ENCODE data around the gene PPFIA3.
"Not testable (repeated sequence)": the region's sequence is repeated elsewhere in the genome, so short reads cannot be mapped to it uniquely, and the experiment has no call there.

Gene PPFIA3

DNA sequence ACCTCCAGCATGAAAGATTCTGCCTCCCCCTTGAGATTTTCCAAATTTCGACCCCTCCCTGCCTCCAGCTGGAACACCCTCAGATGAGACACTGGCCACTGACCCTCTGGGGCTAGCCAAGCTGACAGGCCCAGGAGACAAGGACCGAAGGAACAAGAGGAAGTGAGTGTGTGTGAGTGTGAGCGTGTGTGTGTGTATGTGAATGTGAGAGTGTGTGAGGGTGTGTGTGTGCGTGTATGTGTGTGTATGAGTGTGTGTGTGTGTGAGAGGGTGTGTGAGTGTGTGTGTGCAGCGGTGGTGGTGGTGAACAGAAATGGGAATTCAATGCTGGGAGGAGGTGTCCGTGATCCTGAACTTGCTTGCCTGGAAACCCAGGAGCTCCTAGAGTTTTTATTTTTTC lies 22.0 kb downstream of the PPFIA3 start:
- no peaks in the 10 kb centered on the region for H4K20me1 ChIP-seq (ENCODE audit: insufficient read depth, low read length)
- no peak overlapping the region for H2AFZ ChIP-seq (ENCODE audit: low read length)
- no peaks in the 10 kb centered on the region for H3K79me2 ChIP-seq (ENCODE audit: low read length)
- no peak for TF ChIP-seq EZH2 (optimal IDR thresholded peaks at IDR 0.05; ENCODE audit: low read depth, low read length)
- no peak overlapping the region for H3K9ac ChIP-seq (ENCODE audit: low read length)
- H3K4me3 ChIP-seq (ENCODE audit: low read length): no peak overlapping the region
- H3F3A ChIP-seq (ENCODE audit: insufficient read depth, low read length): no peaks in the 10 kb centered on the region
- no peaks in the 10 kb centered on the region for H3K36me3 ChIP-seq (replicated peaks; ENCODE audit: insufficient read depth, low read length)
- no peak for DNase-seq
- peaks cover 26% of the 10 kb centered on the region for H3K27me3 ChIP-seq (replicated peaks; ENCODE audit: insufficient read depth, low read length)
- H3K27ac ChIP-seq (ENCODE audit: low read length): no peak overlapping the region
- H3K4me2 ChIP-seq (ENCODE audit: low read depth, low read length): no peak overlapping the region
- peaks cover 6% of the 10 kb centered on the region; the same call in 1 of the 2 replicates for H3K4me1 ChIP-seq (ENCODE audit: low read length)
- H3K9me3 ChIP-seq (replicated peaks; ENCODE audit: insufficient read depth, low read length): no peaks in the 10 kb centered on the region
- H3K9me2 ChIP-seq (replicated peaks; ENCODE audit: insufficient read depth, low read length): no peaks in the 10 kb centered on the region

DNA sequence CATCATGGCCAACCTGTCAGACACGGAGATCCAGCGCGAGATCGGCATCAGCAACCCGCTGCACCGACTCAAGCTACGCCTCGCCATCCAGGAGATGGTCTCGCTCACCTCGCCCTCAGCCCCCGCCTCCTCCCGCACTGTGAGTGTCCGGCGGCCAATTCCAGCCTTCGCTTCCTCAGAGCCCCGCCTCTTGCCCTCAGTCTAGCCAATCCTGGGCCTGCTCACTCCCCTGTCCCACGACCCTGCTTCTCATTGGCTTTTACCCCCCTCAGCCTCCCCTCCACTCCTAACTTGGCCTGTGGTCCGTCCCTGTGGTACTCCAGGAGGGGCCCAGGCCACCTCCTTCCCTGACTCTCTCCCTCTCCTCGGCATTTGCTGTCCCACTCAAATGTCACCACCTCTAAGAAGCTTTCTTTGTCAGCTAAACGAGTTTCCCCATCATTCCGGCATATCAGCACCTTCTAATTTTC lies 23.6 kb downstream of the PPFIA3 start:
- H3K36me3 ChIP-seq (replicated peaks; ENCODE audit: insufficient read depth, low read length): no peaks in the 10 kb centered on the region
- DNase-seq: peak; percentile 65
- peaks cover 40% of the 10 kb centered on the region for H3K27me3 ChIP-seq (replicated peaks; ENCODE audit: insufficient read depth, low read length)
- H3K4me1 ChIP-seq (ENCODE audit: low read length): peaks cover 6% of the 10 kb centered on the region; the same call in 1 of the 2 replicates
- no peaks in the 10 kb centered on the region for H4K20me1 ChIP-seq (ENCODE audit: insufficient read depth, low read length)
- H3K9me3 ChIP-seq (replicated peaks; ENCODE audit: insufficient read depth, low read length): no peaks in the 10 kb centered on the region
- H3K9me2 ChIP-seq (replicated peaks; ENCODE audit: insufficient read depth, low read length): no peaks in the 10 kb centered on the region
- H3K9ac ChIP-seq (ENCODE audit: low read length): no peak overlapping the region
- peak overlapping the region; percentile 24; the same call in 1 of the 2 replicates for H3K4me3 ChIP-seq (ENCODE audit: low read length)
- no peaks in the 10 kb centered on the region for H3F3A ChIP-seq (ENCODE audit: insufficient read depth, low read length)
- TF ChIP-seq EZH2 (optimal IDR thresholded peaks at IDR 0.05; ENCODE audit: low read depth, low read length) (no peak), EZH2phosphoT487 (IDR thresholded peaks at IDR 0.05; ENCODE audit: low read length) (no peak)
- TF ChIP-seq, protein P1, sequence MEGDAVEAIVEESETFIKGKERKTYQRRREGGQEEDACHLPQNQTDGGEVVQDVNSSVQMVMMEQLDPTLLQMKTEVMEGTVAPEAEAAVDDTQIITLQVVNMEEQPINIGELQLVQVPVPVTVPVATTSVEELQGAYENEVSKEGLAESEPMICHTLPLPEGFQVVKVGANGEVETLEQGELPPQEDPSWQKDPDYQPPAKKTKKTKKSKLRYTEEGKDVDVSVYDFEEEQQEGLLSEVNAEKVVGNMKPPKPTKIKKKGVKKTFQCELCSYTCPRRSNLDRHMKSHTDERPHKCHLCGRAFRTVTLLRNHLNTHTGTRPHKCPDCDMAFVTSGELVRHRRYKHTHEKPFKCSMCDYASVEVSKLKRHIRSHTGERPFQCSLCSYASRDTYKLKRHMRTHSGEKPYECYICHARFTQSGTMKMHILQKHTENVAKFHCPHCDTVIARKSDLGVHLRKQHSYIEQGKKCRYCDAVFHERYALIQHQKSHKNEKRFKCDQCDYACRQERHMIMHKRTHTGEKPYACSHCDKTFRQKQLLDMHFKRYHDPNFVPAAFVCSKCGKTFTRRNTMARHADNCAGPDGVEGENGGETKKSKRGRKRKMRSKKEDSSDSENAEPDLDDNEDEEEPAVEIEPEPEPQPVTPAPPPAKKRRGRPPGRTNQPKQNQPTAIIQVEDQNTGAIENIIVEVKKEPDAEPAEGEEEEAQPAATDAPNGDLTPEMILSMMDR (IDR thresholded peaks at IDR 0.05; ENCODE audit: low read length): no peak
- peak overlapping the region; percentile 80 for H2AFZ ChIP-seq (ENCODE audit: low read length)
- H3K4me2 ChIP-seq (ENCODE audit: low read depth, low read length): peak overlapping the region; percentile 53; the same call in 1 of the 2 replicates
- no peak overlapping the region for H3K27ac ChIP-seq (ENCODE audit: low read length)
- no peaks in the 10 kb centered on the region for H3K79me2 ChIP-seq (ENCODE audit: low read length)

DNA sequence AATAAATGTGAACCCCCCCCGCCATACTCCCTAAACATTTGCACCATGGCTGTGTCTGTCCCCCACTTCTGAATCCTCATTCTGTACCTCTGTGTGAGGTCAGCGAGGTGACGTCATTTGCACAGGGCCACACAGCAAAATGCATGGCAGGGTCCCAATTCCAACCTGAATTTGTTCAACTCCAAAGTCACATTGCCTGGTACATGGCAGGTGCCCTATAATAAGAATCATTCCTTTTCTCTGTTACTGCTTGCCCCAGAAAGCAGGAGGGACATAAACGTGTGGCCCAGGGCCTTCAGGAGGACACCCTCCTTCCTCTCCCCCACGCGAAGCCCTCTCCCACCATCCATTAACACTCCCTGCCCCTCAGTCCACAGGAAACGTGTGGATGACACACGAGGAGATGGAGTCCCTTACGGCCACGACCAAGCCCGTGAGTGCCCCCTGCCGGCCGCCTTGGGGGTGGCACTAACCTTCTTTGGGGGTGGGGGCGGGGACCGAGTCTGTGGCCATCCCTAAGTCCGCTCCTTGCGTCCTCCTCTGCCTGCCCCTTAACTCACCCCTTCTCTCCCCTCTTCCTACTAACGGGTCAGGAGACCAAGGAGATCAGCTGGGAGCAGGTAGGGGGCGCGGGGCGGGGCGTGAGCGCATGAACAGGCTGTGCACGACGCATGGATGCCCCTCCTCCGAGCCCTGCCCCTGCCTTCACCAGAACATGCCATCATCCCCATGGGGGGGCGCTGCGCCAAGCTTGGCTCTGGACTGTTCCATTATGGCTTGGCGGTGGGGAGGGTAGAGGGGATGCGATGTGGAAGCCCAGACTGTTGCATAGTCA lies 26.4 kb downstream of the PPFIA3 start:
- Histone ChIP-seq H2AFZ (ENCODE audit: low read length) (peak overlapping the region; percentile 44), H3K4me3 (ENCODE audit: low read length) (no peak overlapping the region), H3F3A (ENCODE audit: insufficient read depth, low read length) (no peaks in the 10 kb centered on the region), H3K36me3 (replicated peaks; ENCODE audit: insufficient read depth, low read length) (no peaks in the 10 kb centered on the region), H3K27ac (ENCODE audit: low read length) (no peak overlapping the region), H3K9me3 (replicated peaks; ENCODE audit: insufficient read depth, low read length) (no peaks in the 10 kb centered on the region), H3K9ac (ENCODE audit: low read length) (no peak overlapping the region), H3K4me2 (ENCODE audit: low read depth, low read length) (peak overlapping the region; percentile 27; the same call in 1 of the 2 replicates), H3K9me2 (replicated peaks; ENCODE audit: insufficient read depth, low read length) (no peaks in the 10 kb centered on the region), H3K79me2 (ENCODE audit: low read length) (no peaks in the 10 kb centered on the region), H3K4me1 (ENCODE audit: low read length) (peaks cover 11% of the 10 kb centered on the region; the same call in 1 of the 2 replicates), H4K20me1 (ENCODE audit: insufficient read depth, low read length) (no peaks in the 10 kb centered on the region), H3K27me3 (replicated peaks; ENCODE audit: insufficient read depth, low read length) (peaks cover 45% of the 10 kb centered on the region)
- peak; percentile 63 for DNase-seq
- TF ChIP-seq, protein P1 (IDR thresholded peaks at IDR 0.05; ENCODE audit: low read length): peak; percentile 89
- TF ChIP-seq EZH2phosphoT487 (IDR thresholded peaks at IDR 0.05; ENCODE audit: low read length) (no peak), EZH2 (optimal IDR thresholded peaks at IDR 0.05; ENCODE audit: low read depth, low read length) (no peak)

DNA sequence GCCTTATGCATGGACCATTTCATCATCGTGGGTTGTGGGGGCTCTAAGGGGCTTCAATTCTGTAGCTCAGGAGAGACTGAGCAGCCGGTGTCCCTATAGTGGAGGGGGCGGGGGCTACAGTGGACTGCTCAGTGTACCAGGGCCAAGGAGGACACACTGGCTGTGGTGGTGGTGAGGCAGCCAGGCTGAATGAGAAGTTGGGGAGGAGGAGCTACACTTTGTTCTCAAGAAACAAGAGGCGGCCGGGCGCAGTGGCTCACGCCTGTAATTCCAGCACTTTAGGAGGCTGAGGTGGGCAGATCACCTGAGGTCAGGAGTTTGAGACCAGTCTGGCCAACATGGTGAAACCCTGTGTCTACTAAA lies 27.0 kb downstream of the PPFIA3 start:
- not testable (repeated sequence) for H3K9me3 ChIP-seq (replicated peaks; ENCODE audit: insufficient read depth, low read length); H2AFZ ChIP-seq (ENCODE audit: low read length); H3F3A ChIP-seq (ENCODE audit: insufficient read depth, low read length); H3K36me3 ChIP-seq (replicated peaks; ENCODE audit: insufficient read depth, low read length); H4K20me1 ChIP-seq (ENCODE audit: insufficient read depth, low read length); H3K79me2 ChIP-seq (ENCODE audit: low read length); H3K9ac ChIP-seq (ENCODE audit: low read length); H3K4me3 ChIP-seq (ENCODE audit: low read length); DNase-seq; H3K27ac ChIP-seq (ENCODE audit: low read length); H3K9me2 ChIP-seq (replicated peaks; ENCODE audit: insufficient read depth, low read length)
- H3K4me1 ChIP-seq (ENCODE audit: low read length): peaks cover 11% of the 10 kb centered on the region; the same call in 1 of the 2 replicates
- peaks cover 50% of the 10 kb centered on the region for H3K27me3 ChIP-seq (replicated peaks; ENCODE audit: insufficient read depth, low read length)
- H3K4me2 ChIP-seq (ENCODE audit: low read depth, low read length): peak overlapping the region; percentile 27; the same call in 1 of the 2 replicates
